ENCODE measurements around the gene ARID5B.

ARID5B gene

GRCh38 chr10:62019685-62020359 lies 118.3 kb downstream of the ARID5B start:
- TF ChIP-seq FOXP2 (optimal IDR thresholded peaks at IDR 0.05; ENCODE audit: borderline replicate concordance, extremely low read depth, extremely low read length, insufficient read depth): no peak
- TF ChIP-seq POLR2AphosphoS5 (IDR thresholded peaks at IDR 0.05; ENCODE audit: low read depth, low read length): no peak
- TF ChIP-seq REST (IDR thresholded peaks at IDR 0.05; ENCODE audit: insufficient read depth in 1 of 2, low read depth in 2 of 2, low read length in 2 of 2): no peak
- no peak for TF ChIP-seq SIN3A (IDR thresholded peaks at IDR 0.05; ENCODE audit: borderline replicate concordance, insufficient read depth, low read length)
- no peak for TF ChIP-seq TAF1 (IDR thresholded peaks at IDR 0.05; ENCODE audit: borderline replicate concordance, insufficient read depth, low read length)

GRCh38 chr10:62021128-62021665 lies 119.7 kb downstream of the ARID5B start:
- no peak for TF ChIP-seq SIN3A (IDR thresholded peaks at IDR 0.05; ENCODE audit: borderline replicate concordance, insufficient read depth, low read length)

- TF ChIP-seq POLR2AphosphoS5 (IDR thresholded peaks at IDR 0.05; ENCODE audit: low read depth, low read length) (no peak), SIN3A (IDR thresholded peaks at IDR 0.05; ENCODE audit: borderline replicate concordance, insufficient read depth, low read length) (no peak), FOXP2 (optimal IDR thresholded peaks at IDR 0.05; ENCODE audit: borderline replicate concordance, extremely low read depth, extremely low read length, insufficient read depth) (no peak), TAF1 (IDR thresholded peaks at IDR 0.05; ENCODE audit: borderline replicate concordance, insufficient read depth, low read length) (no peak), REST (IDR thresholded peaks at IDR 0.05; ENCODE audit: insufficient read depth in 1 of 2, low read depth in 2 of 2, low read length in 2 of 2) (no peak)
Observed at GRCh38 chr10:62021978-62022802, 120.7 kb downstream of the ARID5B start.

- TF ChIP-seq TAF1 (IDR thresholded peaks at IDR 0.05; ENCODE audit: borderline replicate concordance, insufficient read depth, low read length): no peak
- no peak for TF ChIP-seq FOXP2 (optimal IDR thresholded peaks at IDR 0.05; ENCODE audit: borderline replicate concordance, extremely low read depth, extremely low read length, insufficient read depth)
- no peak for TF ChIP-seq POLR2AphosphoS5 (IDR thresholded peaks at IDR 0.05; ENCODE audit: low read depth, low read length)
- no peak for TF ChIP-seq REST (IDR thresholded peaks at IDR 0.05; ENCODE audit: insufficient read depth in 1 of 2, low read depth in 2 of 2, low read length in 2 of 2)
- TF ChIP-seq SIN3A (IDR thresholded peaks at IDR 0.05; ENCODE audit: borderline replicate concordance, insufficient read depth, low read length): no peak
Observed at GRCh38 chr10:62022830-62023229, 121.3 kb downstream of the ARID5B start.

GRCh38 chr10:62023329-62023728 lies 121.8 kb downstream of the ARID5B start:
- no peak for TF ChIP-seq SIN3A (IDR thresholded peaks at IDR 0.05; ENCODE audit: borderline replicate concordance, insufficient read depth, low read length)
- no peak for TF ChIP-seq TAF1 (IDR thresholded peaks at IDR 0.05; ENCODE audit: borderline replicate concordance, insufficient read depth, low read length)
- no peak for TF ChIP-seq POLR2AphosphoS5 (IDR thresholded peaks at IDR 0.05; ENCODE audit: low read depth, low read length)
- no peak for TF ChIP-seq REST (IDR thresholded peaks at IDR 0.05; ENCODE audit: insufficient read depth in 1 of 2, low read depth in 2 of 2, low read length in 2 of 2)

Measured in PFSK-1 (cell line).